ENCODE data around the gene CNOT9.

CNOT9 gene

GRCh38 chr2:218578272-218578877, 9.7 kb downstream of the CNOT9 start:
- no peak for DNase-seq

DNA sequence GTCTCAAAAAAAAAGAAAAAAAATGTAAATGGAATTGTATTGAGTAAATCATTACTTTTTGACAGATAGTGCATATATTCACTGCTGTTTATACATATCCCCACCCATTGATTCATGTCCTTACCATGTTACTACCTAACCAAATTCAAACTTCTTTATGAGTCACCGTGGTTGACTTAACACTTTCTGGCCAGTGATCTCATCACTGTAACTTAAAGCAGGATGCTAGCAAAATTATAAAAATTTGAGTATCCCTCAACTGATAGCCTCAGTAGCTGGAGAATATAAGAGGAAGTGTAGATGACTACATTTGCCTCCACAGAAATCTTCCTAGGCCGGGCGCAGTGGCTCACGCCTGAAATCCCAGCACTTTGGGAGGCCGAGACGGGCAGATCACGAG, 13.4 kb downstream of the CNOT9 start:
- DNase-seq, result no peak

- no peak for DNase-seq
Observed at GRCh38 chr2:218583983-218584850, 15.6 kb downstream of the CNOT9 start.

DNA sequence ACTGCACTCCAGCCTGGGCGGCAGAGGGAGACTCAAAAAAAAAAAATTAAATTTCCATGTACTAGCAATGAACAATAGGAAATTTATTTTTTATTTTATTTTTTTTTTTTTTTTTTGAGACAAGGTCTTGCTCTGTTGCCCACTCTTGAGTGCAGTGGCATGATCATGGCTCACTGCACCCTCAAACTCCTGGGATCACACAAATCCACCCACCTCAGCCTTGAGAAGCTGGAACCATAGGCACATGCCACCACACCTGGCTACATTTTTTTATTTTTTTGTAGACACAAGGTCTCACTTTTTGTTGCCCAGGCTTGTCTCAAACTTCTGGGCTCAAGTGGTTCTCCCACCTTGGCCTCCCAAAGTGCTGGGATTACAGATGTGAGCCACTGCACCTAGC, 16.9 kb downstream of the CNOT9 start:
- DNase-seq, result no peak

- no peak for DNase-seq
Observed at GRCh38 chr2:218605432-218605831, 36.8 kb downstream of the CNOT9 start.

DNA sequence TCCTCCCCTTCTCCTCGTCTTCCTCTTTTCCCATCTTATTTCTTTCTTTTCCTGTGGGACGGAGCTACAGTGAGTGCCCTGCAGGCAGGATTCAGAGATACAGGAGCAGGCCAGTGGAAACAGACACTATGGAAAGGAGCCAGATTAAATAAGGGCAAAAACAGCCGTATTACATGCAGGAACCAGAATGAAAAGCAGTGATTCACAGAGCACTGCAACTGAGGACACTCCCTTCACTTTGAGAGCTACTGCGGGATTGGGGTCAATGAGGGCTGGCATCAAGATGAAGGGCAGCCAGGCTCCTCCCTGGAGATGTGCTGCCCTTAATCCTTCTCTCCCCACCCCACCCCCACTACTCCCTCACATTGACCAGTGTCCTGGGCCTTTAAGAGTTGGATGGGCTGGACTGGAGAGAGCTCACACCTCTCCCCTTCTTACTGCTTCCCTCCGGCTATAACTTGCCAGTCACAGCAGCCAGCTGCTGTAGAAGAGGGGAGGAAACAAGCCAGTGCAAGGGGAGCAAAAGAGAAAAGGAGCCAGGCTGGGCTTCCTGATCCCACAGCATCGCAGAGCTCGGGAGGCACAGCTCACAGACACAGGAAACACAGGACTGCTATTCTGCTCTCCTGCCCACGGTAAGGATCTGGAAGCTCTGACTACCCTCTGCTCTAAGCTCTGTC, 38.9 kb downstream of the CNOT9 start, which contains the start of gene PLCD4:
PLCD4 (plus strand) TSS at position 464 of the 680 bp plus-strand sequence. CDS start 7,841 bp downstream, outside the sequence.
- no peak for DNase-seq

DNA sequence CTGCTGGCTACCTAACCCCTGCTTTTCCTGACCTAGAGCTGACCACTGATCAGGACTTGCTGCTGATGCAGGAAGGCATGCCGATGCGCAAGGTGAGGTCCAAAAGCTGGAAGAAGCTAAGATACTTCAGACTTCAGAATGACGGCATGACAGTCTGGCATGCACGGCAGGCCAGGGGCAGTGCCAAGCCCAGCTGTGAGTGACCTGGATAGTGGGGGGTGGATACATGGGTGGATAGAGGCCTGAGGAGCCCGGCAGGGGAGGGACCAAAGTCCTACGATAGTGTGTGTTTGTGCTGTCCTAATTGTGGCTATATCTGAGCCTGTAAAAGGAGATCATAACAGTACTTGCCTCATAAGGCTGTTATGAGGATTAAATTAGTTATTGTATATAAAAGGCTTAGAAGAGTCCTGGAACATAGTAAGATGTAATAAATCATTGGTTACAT, 47.3 kb downstream of the CNOT9 start:
- no peak for DNase-seq

GRCh38 chr2:218618102-218618860, 49.6 kb downstream of the CNOT9 start:
- no peak for DNase-seq

- DNase-seq, result no peak
Observed at GRCh38 chr2:218621007-218621406, 52.4 kb downstream of the CNOT9 start.

DNA sequence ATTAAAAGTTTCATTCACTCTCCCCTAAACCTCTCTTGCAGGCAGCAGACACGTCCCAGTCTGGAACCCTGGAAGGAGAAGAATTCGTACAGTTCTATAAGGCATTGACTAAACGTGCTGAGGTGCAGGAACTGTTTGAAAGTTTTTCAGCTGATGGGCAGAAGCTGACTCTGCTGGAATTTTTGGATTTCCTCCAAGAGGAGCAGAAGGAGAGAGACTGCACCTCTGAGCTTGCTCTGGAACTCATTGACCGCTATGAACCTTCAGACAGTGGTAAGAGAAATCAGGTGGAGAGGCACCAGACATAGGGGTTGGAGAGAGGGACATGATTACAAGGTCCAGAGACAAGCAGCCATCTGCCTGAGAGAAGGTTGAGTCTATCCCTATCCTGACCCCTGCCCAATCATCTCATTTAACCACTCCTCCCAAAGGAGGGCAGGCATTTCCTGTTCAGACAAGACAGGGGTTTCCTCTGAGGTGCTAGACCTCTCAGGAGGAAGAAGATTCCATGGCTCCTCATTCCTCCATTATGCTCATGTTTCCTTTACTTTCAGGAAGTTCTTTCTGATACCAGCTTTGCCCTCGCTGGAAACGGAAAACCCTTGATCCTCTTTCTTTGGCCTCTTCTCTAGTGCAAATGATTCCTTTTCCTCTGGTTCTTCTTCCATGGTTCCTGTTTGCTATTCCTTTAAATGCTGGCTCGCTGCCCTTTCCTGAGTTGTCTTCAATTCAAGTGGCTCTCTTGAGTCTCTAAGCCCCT, 54.1 kb downstream of the CNOT9 start:
- DNase-seq, result no peak

GRCh38 chr2:218623366-218623705, 54.7 kb downstream of the CNOT9 start:
- no peak for DNase-seq

DNA sequence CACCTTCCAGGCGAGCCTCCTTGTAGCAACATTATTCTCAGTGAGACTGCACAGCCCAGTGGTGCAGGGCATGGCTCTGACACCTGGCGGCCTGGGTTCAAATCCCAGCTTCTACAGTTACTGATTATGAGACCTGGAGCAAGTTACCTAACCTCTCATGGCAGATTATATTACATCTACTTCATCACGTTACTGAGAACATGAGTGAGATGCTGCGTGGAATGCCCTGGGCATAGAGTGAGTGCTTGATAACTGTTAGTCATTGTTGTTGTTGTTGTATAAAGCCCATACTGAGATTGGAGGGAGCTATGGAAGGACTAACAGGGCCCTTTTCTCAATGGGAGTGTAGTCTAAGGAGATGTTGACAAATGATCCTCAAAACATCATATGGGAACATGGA, 57.7 kb downstream of the CNOT9 start:
- no peak for DNase-seq

DNA sequence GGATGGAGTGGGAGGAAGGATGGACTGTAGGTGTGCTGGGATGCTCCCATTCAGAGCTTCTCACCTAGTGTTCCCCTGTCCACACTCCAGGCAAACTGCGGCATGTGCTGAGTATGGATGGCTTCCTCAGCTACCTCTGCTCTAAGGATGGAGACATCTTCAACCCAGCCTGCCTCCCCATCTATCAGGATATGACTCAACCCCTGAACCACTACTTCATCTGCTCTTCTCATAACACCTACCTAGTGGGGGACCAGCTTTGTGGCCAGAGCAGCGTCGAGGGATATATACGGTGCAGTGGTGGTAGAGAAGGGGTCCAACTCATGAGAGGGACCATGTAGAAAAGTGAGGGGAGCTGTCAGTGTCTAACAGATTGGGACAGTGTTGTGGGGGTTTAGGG, 59.3 kb downstream of the CNOT9 start:
- DNase-seq, result no peak

DNA sequence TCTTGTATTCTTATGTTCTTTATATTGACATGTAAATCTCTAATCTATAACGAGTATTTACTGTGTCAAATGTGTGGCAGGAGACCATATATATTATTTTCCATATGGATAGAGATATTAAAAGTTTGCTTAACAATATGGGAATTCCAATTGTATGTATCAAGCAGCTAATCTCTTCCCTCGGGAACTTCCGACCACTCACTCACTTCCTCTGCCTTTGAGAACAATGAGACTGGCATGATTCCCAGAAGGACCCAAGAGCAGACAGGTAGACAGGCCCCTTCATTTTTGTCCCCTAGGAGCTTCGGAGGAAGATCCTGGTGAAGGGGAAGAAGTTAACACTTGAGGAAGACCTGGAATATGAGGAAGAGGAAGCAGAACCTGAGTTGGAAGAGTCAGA, 63.2 kb downstream of the CNOT9 start:
- DNase-seq, result no peak

DNA sequence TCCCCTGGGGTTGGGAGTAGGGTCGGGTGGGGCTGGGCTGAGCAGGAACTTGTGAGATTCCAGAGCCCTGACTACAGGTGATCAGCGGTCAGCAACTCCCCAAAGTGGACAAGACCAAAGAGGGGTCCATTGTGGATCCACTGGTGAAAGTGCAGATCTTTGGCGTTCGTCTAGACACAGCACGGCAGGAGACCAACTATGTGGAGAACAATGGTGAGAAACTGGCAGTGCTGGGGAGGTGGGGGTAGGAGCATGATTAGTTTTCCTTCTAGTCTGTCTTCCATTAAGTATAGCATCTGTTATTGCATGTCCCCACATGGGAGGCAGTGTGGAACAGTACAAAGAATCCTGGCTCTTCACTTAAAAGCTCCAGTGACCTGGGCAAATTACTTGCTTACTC, 67.1 kb downstream of the CNOT9 start:
- DNase-seq, result no peak

DNA sequence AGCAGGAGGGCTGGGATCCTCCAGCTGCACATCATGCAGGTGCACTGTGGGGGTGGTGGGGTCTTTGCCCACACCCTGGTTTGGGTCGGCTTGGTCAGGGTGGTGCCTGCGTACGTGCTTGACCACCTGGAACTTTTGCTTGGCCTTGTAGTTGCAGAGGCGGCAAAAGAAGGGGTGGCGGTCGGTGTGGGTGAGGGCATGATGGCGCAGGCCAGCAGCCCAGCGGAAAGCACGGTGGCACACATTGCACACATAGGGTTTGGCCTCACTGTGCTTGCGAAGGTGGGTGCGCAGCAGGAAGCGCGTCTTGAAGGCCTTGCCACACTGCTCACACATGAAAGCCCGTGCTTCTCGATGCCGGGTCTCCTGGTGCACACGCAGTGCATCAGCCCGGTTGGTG, 69.7 kb downstream of the CNOT9 start:
- no peak for DNase-seq

GRCh38 chr2:218642121-218642656, 73.5 kb downstream of the CNOT9 start:
- DNase-seq, result no peak

DNA sequence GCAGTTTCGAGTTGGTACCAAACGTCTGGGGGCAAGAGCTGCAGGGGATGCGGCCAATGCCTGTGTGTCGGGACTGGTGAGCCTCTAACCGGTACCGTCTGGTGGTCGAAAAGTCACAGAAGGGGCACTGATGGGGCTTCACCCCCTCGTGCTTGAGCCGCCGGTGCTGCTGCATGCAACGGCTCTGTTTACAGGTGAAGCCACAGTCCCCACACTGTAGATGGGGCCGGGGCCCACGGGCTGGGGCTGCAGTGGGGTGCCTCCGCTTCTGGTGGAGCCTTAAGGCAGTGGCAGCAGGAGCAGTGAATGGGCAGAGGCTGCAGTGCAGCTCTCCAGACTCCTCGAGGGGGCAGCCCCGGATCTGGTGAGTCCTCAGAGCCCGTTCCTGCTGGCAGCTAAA, 74.1 kb downstream of the CNOT9 start:
- DNase-seq, result no peak

- DNase-seq, result no peak
Observed at GRCh38 chr2:218643751-218644310, 75.2 kb downstream of the CNOT9 start.

DNA sequence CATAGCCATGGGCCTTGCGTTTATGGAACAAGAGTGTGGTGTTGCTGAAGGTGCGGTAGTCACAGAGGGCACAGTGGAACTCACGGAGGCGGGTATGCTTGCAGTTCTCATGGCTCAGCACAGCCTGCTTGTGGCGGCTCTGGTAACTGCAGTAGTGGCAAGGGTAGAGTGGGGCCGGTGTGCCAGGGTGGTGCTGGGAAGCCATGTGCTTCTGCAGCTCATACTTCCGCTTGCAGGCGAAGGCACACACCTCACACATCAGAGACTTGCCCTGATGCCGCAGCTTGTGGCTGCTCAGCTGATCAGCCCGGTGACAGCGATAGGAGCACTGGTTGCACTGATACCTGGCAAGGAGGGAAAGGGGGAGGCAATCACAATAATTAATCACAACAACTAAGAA, 76.1 kb downstream of the CNOT9 start:
- no peak for DNase-seq

GRCh38 chr2:218645126-218645525, 76.5 kb downstream of the CNOT9 start:
- no peak for DNase-seq

Measured in activated CD4-positive, alpha-beta T cell treated with anti-CD3 and anti-CD28 coated beads, Interleukin-2, amount 50 U/mL, for 48 hours (primary cell).